OCI-LY3 (cell line): ENCODE data around the gene WSB2.

Source experiments
- H2AFZ ChIP-seq: fragments of 200-600, 300-600 bp; shearing (Covaris generic); 2 replicates; pipeline ENCODE4 v1.6.0; 2014; ENCODE audit warnings: antibody characterized with exemption, low read depth, low read length
- H3K27ac ChIP-seq: fragments of 200-600, 300-600 bp; sonication (generic); 2 replicates; pipeline ENCODE4 v1.5.1; 2014; ENCODE audit warnings: mild to moderate bottlenecking, low read length, moderate library complexity, mixed read lengths
- H3K27me3 ChIP-seq: fragments of 200-600, 300-600 bp; sonication (generic); 2 replicates; pipeline ENCODE4 v1.6.1; 2014; ENCODE audit warnings: low read depth, low read length, mixed read lengths
- H3K36me3 ChIP-seq: fragments of 200-600, 300-600 bp; sonication (generic); replicated peaks from 2 replicates; pipeline ENCODE3; 2014; ENCODE audit warnings: low read depth, low read length, mixed read lengths
- H3K4me1 ChIP-seq: fragments of 300-600, 200-600 bp; sonication (generic); 2 replicates; pipeline ENCODE4 v1.6.1; 2014; ENCODE audit warnings: low read length, mixed read lengths
- H3K4me2 ChIP-seq: fragments of 200-600, 300-600 bp; sonication (generic); 2 replicates; pipeline ENCODE4 v1.6.1; 2014; ENCODE audit warnings: low read length, mixed read lengths
- H3K4me3 ChIP-seq: fragments of 300-600, 200-600 bp; sonication (generic); 2 replicates; pipeline ENCODE4 v1.5.1; 2014; ENCODE audit warnings: antibody characterized with exemption, mild to moderate bottlenecking, low read length, moderate library complexity
- H3K79me2 ChIP-seq: fragments of 300-600, 200-600 bp; shearing (Covaris generic); 2 replicates; pipeline ENCODE4 v1.6.1; 2014; ENCODE audit warnings: mild to moderate bottlenecking, low read length, mixed read lengths
- H3K9ac ChIP-seq: fragments of 300-600, 200-600 bp; shearing (Covaris generic); 2 replicates; pipeline ENCODE4 v1.6.0; 2014; ENCODE audit warnings: mild to moderate bottlenecking, low read length, moderate library complexity
- H3K9me3 ChIP-seq: fragments of 200-600, 300-600 bp; shearing (Covaris generic); 2 replicates; pipeline ENCODE4 v1.6.1; 2014; ENCODE audit warnings: low read length, mixed read lengths; ENCODE audit not compliant: insufficient read depth
- H4K20me1 ChIP-seq: fragments of 200-600, 300-600 bp; sonication (generic); 2 replicates; pipeline ENCODE4 v1.6.1; 2016; ENCODE audit warnings: low read length, mixed read lengths; ENCODE audit not compliant: insufficient read depth
- CTCF ChIP-seq: fragments of 200-600, 300-600 bp; sonication (generic); IDR thresholded peaks from 2 replicates; pipeline ENCODE4 v1.5.1; 2014; ENCODE audit warnings: antibody characterized with exemption, low read length, low read depth
- EZH2phosphoT487 ChIP-seq: fragments of 200-600 bp; shearing (Covaris generic); IDR thresholded peaks from 2 replicates; pipeline ENCODE4 v1.6.1; 2018; ENCODE audit warnings: antibody characterized with exemption, mixed run types, low read depth

Gene WSB2

GRCh38 chr12:117986705-117987469 is 74.1 kb downstream of the WSB2 start:
- Histone ChIP-seq H2AFZ (no peak overlapping the region), H4K20me1 (no peaks in the 10 kb centered on the region), H3K4me1 (peaks cover 10% of the 10 kb centered on the region), H3K27ac (no peak overlapping the region), H3K36me3 (no peaks in the 10 kb centered on the region), H3K9me3 (no peaks in the 10 kb centered on the region), H3K27me3 (no peaks in the 10 kb centered on the region), H3K4me2 (peak overlapping the region; percentile 18; the same call in 1 of the 2 replicates), H3K79me2 (no peaks in the 10 kb centered on the region), H3K4me3 (no peak overlapping the region), H3K9ac (no peak overlapping the region)
- TF ChIP-seq CTCF = no peak
- TF ChIP-seq EZH2phosphoT487 = no peak

DNA sequence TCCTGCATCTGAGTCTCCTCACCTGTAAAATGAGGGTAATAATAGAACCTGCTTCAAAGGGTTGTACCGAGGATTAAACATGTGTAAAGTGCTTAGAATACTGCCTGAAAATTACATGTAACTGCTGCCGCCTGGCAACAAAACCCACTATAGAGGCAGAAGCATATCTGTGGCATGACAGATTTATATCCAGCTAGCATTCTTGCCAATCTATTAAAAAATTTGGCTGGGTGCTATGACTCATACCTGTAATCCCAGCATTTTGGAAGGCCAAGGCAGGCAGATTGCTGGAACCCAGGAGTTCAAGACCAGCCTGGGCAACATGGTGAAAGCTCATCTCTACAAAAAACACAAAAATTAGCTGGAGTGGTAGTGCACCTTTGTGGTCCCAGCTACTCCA is 75.8 kb downstream of the WSB2 start:
- peaks cover 10% of the 10 kb centered on the region for H3K4me1 ChIP-seq
- no peaks in the 10 kb centered on the region for H3K79me2 ChIP-seq
- no peak overlapping the region for H3K4me2 ChIP-seq

More for the DNA sequence above, 75.8 kb downstream of the WSB2 start:
- Histone ChIP-seq H3K27ac (no peak overlapping the region), H3K27me3 (peaks cover 9% of the 10 kb centered on the region; the same call in 1 of the 2 replicates), H4K20me1 (no peaks in the 10 kb centered on the region), H2AFZ (no peak overlapping the region), H3K9ac (no peak overlapping the region), H3K9me3 (no peaks in the 10 kb centered on the region), H3K4me3 (no peak overlapping the region), H3K36me3 (no peaks in the 10 kb centered on the region)
- TF ChIP-seq CTCF (no peak), EZH2phosphoT487 (no peak)
